Neural progenitor cell (in vitro differentiated cells): ENCODE measurements around the gene SPEN. TPM values are rescaled to one million over a fixed set of nuclear protein-coding genes. Genes with fewer than 3 reads are reported as not detected.

Experiments used
- DNase-seq: peaks from one replicate; pipeline ENCODE4 v3.0.0-alpha.2; 2016; ENCODE audit warnings: low spot score
- H2AFZ ChIP-seq: fragments of 200-600 bp; sonication (generic); replicated peaks from 2 replicates; pipeline ENCODE4 v1.6.1; 2016; ENCODE audit warnings: antibody characterized with exemption
- H3F3A ChIP-seq: fragments of 200-600 bp; sonication (generic); 2 replicates; pipeline ENCODE4 v1.6.1; 2016; ENCODE audit warnings: antibody characterized with exemption, low read depth
- H3K27ac ChIP-seq: fragments of 200-600 bp; sonication (generic); 2 replicates; pipeline ENCODE4 v1.5.1; 2016; ENCODE audit warnings: mild to moderate bottlenecking
- H3K27me3 ChIP-seq: fragments of 200-600 bp; sonication (generic); 2 replicates; pipeline ENCODE4 v1.6.1; 2016; ENCODE audit warnings: mild to moderate bottlenecking, moderate library complexity
- H3K36me3 ChIP-seq: fragments of 200-600 bp; sonication (generic); 2 replicates; pipeline ENCODE4 v1.5.1; 2016
- H3K4me1 ChIP-seq: fragments of 200-600 bp; sonication (generic); 2 replicates; pipeline ENCODE4 v1.6.1; 2016; ENCODE audit warnings: mixed run types
- H3K4me2 ChIP-seq: fragments of 200-600 bp; sonication (generic); 2 replicates; pipeline ENCODE4 v1.6.1; 2016
- H3K4me3 ChIP-seq: fragments of 200-600 bp; sonication (generic); 2 replicates; pipeline ENCODE4 v1.5.1; 2016
- H3K79me2 ChIP-seq: fragments of 200-600 bp; sonication (generic); 2 replicates; pipeline ENCODE4 v1.6.1; 2016; ENCODE audit warnings: low read depth
- H3K9ac ChIP-seq: fragments of 200-600 bp; sonication (generic); 2 replicates; pipeline ENCODE4 v1.6.1; 2016
- H3K9me3 ChIP-seq: fragments of 200-600 bp; sonication (generic); 2 replicates; pipeline ENCODE4 v1.5.1; 2016; ENCODE audit warnings: low read depth
- H4K20me1 ChIP-seq: fragments of 200-600 bp; sonication (generic); 2 replicates; pipeline ENCODE4 v1.6.1; 2016; ENCODE audit warnings: low read depth
- H3K27ac Mint-ChIP-seq: 3 replicates; pipeline ENCODE4 v1.8.0; 2021; ENCODE audit warnings: mixed read lengths
- H3K27me3 Mint-ChIP-seq: 2 replicates; pipeline ENCODE4 v1.8.0; 2022; ENCODE audit warnings: low read depth, mild to moderate bottlenecking, inconsistent platforms, moderate library complexity, mixed read lengths; ENCODE audit not compliant: insufficient read depth
- H3K36me3 Mint-ChIP-seq: 3 replicates; pipeline ENCODE4 v1.8.0; 2021; ENCODE audit warnings: mixed read lengths
- H3K4me1 Mint-ChIP-seq: 3 replicates; pipeline ENCODE4 v1.8.0; 2021; ENCODE audit warnings: mixed read lengths
- H3K4me3 Mint-ChIP-seq: 3 replicates; pipeline ENCODE4 v1.8.0; 2021; ENCODE audit warnings: mild to moderate bottlenecking, moderate library complexity, mixed read lengths
- H3K9me3 Mint-ChIP-seq: 3 replicates; pipeline ENCODE4 v1.8.0; 2020; ENCODE audit warnings: mixed read lengths
- CTCF ChIP-seq: fragments of 200-600 bp; sonication (generic); IDR thresholded peaks from 2 replicates; pipeline ENCODE4 v1.5.1; 2017; ENCODE audit warnings: antibody characterized with exemption, mild to moderate bottlenecking
- EZH2 ChIP-seq: fragments of 200-600 bp; sonication (generic); IDR thresholded peaks from 2 replicates; pipeline ENCODE4 v1.6.1; 2017; ENCODE audit warnings: antibody characterized with exemption, mild to moderate bottlenecking, moderate library complexity
- EZH2phosphoT487 ChIP-seq: fragments of 200-600 bp; sonication (generic); IDR thresholded peaks from 2 replicates; pipeline ENCODE4 v1.6.1; 2017; ENCODE audit warnings: antibody characterized with exemption
- total RNA-seq: library from RNA; depleted of rRNA; stranded (reverse); fragments of >200 nt; gene quantifications from 2 replicates; pipeline ENCODE4 v1.2.3, GENCODE V29; 2015; ENCODE audit warnings: low replicate concordance

The SPEN gene
- total RNA-seq, 1 donor from 2014 or later, result 59.6 TPM

- Mint-ChIP-seq H3K4me1 (peaks cover 64% of the 10 kb centered on the region), H3K36me3 (peaks cover 7% of the 10 kb centered on the region), H3K9me3 (no peaks in the 10 kb centered on the region), H3K27ac (no peak overlapping the region), H3K27me3 (peaks cover 2% of the 10 kb centered on the region), H3K4me3 (no peak overlapping the region)
- Histone ChIP-seq H3F3A (peaks cover 5% of the 10 kb centered on the region), H3K9ac (no peak overlapping the region), H3K4me2 (no peak overlapping the region), H3K4me3 (no peak overlapping the region), H3K36me3 (no peaks in the 10 kb centered on the region), H3K27ac (no peak overlapping the region), H4K20me1 (peaks cover 94% of the 10 kb centered on the region), H3K4me1 (peaks cover 10% of the 10 kb centered on the region), H3K9me3 (no peaks in the 10 kb centered on the region), H3K79me2 (peaks cover 21% of the 10 kb centered on the region), H3K27me3 (no peaks in the 10 kb centered on the region), H2AFZ (no peak overlapping the region)
- no peak for DNase-seq
- TF ChIP-seq CTCF (no peak), EZH2phosphoT487 (no peak), EZH2 (no peak)
Observed at GRCh38 chr1:15954316-15954715, 106.8 kb downstream of the SPEN start.

- Histone ChIP-seq H3K79me2 (peaks cover 26% of the 10 kb centered on the region), H3K9me3 (no peaks in the 10 kb centered on the region), H4K20me1 (peaks cover 93% of the 10 kb centered on the region), H3K27ac (no peak overlapping the region), H3K9ac (no peak overlapping the region), H3K4me3 (no peak overlapping the region), H3K4me2 (no peak overlapping the region), H3K4me1 (peaks cover 10% of the 10 kb centered on the region), H3K27me3 (peaks cover 8% of the 10 kb centered on the region), H3K36me3 (no peaks in the 10 kb centered on the region), H3F3A (peaks cover 5% of the 10 kb centered on the region), H2AFZ (no peak overlapping the region)
- Mint-ChIP-seq H3K9me3 (no peaks in the 10 kb centered on the region), H3K36me3 (peaks cover 7% of the 10 kb centered on the region), H3K4me1 (peaks cover 63% of the 10 kb centered on the region), H3K27me3 (peaks cover 4% of the 10 kb centered on the region), H3K27ac (no peak overlapping the region), H3K4me3 (no peak overlapping the region)
- TF ChIP-seq EZH2phosphoT487, result no peak
- TF ChIP-seq CTCF, result no peak
- TF ChIP-seq EZH2, result no peak
- no peak for DNase-seq
Observed at GRCh38 chr1:15955552-15955951, 108.0 kb downstream of the SPEN start.

DNA sequence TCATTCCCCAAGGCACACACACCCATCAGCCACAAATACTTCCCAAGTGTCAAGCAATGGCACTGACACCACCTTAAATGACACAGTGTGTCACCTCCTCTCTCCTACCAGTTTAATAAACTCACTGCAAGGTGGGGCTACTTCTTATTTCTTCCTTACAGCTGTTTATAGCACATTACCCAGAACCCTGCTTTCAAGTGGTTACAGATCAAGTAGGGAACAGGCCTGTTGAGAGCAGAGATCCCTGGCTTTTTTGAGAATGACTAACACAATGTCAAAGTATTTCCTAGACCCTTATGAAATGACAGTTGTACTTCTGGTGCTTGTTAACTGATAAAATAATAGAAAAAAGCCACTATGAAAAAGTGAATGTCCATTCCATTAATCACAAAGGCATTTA, 108.6 kb downstream of the SPEN start:
- Histone ChIP-seq H3K27ac (no peak overlapping the region), H2AFZ (no peak overlapping the region), H3F3A (peaks cover 7% of the 10 kb centered on the region), H3K36me3 (no peaks in the 10 kb centered on the region), H4K20me1 (peaks cover 93% of the 10 kb centered on the region), H3K4me3 (no peak overlapping the region), H3K27me3 (peaks cover 14% of the 10 kb centered on the region), H3K9me3 (no peaks in the 10 kb centered on the region), H3K79me2 (peaks cover 26% of the 10 kb centered on the region), H3K4me2 (no peak overlapping the region), H3K9ac (no peak overlapping the region), H3K4me1 (peaks cover 10% of the 10 kb centered on the region)
- TF ChIP-seq EZH2phosphoT487 (no peak), CTCF (no peak)
- no peak for DNase-seq
- peaks cover 7% of the 10 kb centered on the region for H3K36me3 Mint-ChIP-seq
- H3K4me3 Mint-ChIP-seq, result no peak overlapping the region
- H3K27me3 Mint-ChIP-seq, result peaks cover 4% of the 10 kb centered on the region
- H3K9me3 Mint-ChIP-seq, result no peaks in the 10 kb centered on the region
- H3K4me1 Mint-ChIP-seq, result peaks cover 63% of the 10 kb centered on the region
- H3K27ac Mint-ChIP-seq, result no peak overlapping the region
